HL-60/S4 (cell line): ENCODE measurements around the gene BRD7.

ENCODE experiments used
- in situ Hi-C: fragments of 300-500 bp; cut with MboI; formaldehyde crosslinking; loops from 2 replicates; pipeline ENCODE4 v1.14.3; 2022; ENCODE audit warnings: low sequenced_read_pairs

BRD7 gene

GRCh38 chr16:50296807-50297206 is 72.0 kb downstream of the BRD7 start:
- in situ Hi-C loops: no loop called here

- in situ Hi-C loops: no loop called here
These were observed 73.2 kb downstream of the BRD7 start for GRCh38 chr16:50295541-50296132.

- in situ Hi-C loops: no loop called here
These were observed 73.8 kb downstream of the BRD7 start for GRCh38 chr16:50294955-50295354.

GRCh38 chr16:50293994-50294855 is 74.6 kb downstream of the BRD7 start:
- in situ Hi-C loops: no loop called here

GRCh38 chr16:50293041-50293783 is 75.6 kb downstream of the BRD7 start:
- in situ Hi-C loops: no loop called here

- in situ Hi-C loops: no loop called here
These were observed 76.2 kb downstream of the BRD7 start for GRCh38 chr16:50292566-50292948.

GRCh38 chr16:50291719-50292565 is 76.8 kb downstream of the BRD7 start:
- in situ Hi-C loops: no loop called here

GRCh38 chr16:50290856-50291255 is 77.9 kb downstream of the BRD7 start:
- in situ Hi-C loops: no loop called here

GRCh38 chr16:50289950-50290764 is 78.6 kb downstream of the BRD7 start:
- in situ Hi-C loops: no loop called here

- in situ Hi-C loops: no loop called here
These were observed 79.9 kb downstream of the BRD7 start for GRCh38 chr16:50288920-50289319.

- in situ Hi-C loops: no loop called here
These were observed 80.8 kb downstream of the BRD7 start for GRCh38 chr16:50288026-50288425.

DNA sequence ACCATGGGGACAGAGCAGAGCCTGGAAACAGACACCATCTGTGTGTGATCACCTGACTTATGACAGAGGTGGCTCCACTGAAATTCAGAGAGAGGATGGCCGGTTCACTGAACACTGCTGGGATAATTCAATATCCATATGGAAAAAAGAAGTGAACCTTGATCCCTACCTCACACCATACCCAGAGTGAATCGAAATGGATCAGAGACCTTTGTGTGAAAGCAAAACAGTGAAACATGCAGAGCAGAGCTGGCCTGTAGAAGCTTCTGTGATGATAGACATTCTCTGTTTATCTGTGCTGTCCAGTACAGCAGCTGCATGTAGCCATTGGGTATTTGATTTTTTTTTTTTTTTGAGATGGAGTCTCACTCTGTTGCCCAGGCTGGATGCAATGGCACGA is 82.1 kb downstream of the BRD7 start:
- in situ Hi-C loops: no loop called here

- in situ Hi-C loops: no loop called here
These were observed 83.3 kb downstream of the BRD7 start for GRCh38 chr16:50285406-50286003.

DNA sequence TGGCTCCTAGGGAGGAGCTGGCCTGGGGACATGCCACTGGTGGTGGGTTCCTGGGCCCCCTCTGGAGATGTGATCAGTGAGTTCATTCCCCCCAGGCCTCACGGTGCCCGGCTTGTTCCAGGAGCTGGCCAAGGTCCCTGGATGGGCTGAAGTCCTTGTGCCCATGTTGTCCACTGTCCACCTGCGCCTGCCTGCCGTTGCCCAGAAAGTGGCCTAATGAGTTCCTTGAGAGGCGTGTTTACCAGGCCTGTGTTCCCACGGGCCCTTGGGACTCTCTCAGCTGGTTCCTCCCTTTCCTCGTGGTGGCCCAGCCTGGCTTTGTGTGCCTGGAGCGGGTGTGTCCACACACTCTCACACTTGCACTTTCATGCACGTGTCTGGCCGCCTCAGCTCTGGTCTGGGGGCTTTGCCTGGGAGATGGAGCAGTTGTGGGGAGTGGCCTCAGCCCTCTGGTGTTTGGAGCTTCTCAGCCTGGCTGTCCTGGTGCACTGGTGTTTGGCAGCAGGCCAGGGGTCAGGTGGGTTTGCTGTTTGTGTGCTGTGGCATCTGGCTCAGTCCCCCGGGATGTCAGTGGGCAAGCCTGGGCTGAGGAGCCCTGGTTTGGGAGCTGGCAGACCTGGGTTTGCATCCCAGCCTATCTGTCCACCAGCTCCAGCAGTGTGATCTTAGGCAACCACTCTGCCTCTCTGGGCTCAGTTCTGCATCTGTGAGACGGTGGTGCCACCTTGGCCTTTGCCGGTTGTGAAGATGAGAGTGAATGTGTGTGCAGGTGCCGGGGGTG is 84.5 kb downstream of the BRD7 start:
- in situ Hi-C loops: no loop called here

DNA sequence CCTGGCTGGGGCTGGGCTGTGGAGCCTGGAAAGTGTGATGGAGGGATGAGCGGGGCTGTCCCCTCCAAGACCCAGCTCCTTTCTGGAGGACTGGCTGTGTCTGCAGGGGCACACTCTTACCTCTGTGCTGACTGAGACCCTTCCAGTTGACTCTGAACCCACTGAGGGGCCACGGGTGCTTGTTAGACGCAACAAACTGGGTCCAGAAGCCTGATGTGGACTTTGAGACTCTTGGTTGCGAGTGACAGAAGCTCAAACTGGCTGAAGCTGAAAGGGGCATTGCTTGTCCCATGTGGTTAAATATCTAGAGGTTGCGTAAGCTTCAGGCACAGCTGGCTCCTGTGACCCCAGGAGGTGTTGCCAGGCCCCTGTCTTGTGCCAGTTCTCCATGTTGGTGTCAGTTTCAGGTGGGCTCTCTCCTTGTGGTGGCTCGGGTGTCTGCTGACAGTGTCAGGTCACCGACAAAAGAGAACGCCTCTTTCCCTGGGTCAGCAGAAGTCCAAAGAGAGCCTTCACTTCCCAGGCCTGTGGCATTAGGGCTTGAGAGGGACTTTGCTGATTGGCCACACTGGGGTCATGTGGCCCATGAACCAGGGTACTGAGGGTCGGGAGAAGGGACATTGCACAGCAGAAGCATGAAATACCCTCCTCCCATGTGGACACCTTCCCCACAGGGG is 85.7 kb downstream of the BRD7 start:
- in situ Hi-C loops: no loop called here

DNA sequence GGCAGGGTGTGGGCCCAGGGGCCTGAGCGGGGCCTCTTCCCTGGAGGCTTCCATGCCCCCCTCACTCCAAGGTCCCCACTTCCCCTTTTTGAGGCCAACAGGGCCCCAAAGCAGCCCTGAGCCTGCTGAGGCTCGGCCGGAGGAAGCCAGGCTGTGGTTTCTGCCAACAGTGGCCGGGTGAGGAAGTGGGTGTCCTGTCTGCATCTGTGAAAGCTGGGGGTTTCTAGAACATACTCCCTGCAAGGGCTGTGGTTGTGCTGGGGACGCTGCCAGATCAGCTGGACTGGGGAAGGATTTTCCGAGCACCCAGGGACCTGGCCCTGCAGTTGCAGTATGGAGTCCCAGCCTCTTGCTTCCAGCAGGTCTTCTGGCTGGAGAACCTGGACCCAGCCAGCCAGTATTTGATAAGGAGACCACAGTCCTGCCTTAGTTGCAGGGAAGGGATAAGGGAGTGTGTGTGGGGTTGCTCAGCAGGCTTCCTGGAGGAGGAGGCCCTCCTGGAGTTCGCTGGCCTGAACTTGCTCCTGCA is 86.7 kb downstream of the BRD7 start:
- in situ Hi-C loops: no loop called here

GRCh38 chr16:50281391-50282009 is 87.3 kb downstream of the BRD7 start:
- in situ Hi-C loops: no loop called here

DNA sequence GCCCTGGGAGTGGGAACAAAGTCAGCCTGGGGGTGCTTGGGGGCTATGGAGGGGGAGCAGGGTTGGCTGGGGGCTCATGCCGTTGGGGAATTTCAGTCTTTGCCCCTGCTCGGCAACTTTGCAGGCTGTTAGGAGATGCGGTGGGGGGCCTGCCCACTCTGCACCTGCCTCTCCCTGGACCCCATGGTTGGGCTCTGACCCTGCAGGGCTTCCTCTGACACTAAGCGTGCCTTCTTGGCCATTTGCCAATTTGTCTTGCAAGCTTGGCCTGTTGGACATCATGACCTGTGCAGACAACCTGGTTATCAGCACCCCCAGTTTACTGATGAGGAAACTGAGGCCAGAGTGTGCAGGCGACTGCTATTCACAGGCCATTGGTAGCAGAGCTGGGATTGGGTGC is 87.9 kb downstream of the BRD7 start:
- in situ Hi-C loops: no loop called here
